ENCODE measurements around the gene ASB9. TPM values are rescaled to one million over a fixed set of nuclear protein-coding genes. Genes with fewer than 3 reads are reported as not detected.
A peak's percentile ranks its signal among the peaks of the same experiment; 100 is the strongest.

Gene ASB9, protein sequence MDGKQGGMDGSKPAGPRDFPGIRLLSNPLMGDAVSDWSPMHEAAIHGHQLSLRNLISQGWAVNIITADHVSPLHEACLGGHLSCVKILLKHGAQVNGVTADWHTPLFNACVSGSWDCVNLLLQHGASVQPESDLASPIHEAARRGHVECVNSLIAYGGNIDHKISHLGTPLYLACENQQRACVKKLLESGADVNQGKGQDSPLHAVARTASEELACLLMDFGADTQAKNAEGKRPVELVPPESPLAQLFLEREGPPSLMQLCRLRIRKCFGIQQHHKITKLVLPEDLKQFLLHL
- total RNA-seq (1 to 10 TPM; 1.1 to 3.0 (median 2.5) TPM), polyA plus RNA-seq (1 to 10 TPM; 1.2 to 3.7 (median 3.7) TPM)

DNA sequence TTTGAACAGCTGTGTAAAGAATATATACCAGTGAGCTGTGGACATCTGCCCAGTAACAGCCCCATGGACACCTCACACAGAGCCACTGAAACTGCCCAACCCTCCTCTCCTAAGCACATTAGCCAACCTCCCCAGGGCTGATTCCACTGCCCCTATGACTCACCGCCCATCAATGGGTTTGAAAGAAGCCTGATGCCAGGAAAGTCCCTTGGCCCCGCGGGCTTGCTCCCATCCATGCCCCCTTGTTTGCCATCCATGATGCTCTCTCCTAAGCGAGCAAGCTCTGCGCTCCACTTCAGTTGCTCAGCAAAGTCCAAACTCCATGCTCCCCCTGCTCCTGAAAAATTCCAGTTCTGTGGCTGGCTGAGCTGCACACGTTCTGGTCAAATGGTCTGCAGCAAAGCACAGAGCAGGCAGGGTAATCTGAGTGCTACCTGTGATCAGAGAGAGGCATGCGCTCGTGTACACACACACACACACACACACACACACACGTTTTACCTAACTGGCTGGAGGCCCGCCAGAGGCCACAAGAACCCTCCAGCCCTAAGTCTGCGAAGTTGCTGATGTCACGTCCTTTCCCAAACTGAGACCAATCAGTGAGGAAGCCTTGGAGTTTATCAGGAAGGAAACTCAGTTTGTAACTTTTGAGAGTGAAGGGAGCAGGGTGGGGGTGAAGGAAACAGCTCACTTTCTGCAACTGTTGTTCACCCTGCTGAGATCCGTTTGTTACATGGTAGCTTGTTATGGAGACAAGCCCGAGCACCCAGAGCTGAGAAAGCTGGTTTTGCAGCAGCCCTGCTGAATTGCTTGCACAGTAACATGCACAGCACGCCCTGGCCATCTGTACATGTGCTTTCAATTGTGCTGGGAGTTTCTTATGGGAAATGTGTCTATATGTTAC lies at the start of gene ASB9:
ASB9 (minus strand) TSS at position 466 of the 904 bp plus-strand sequence; CDS start at position 257, 209 bp downstream.
- Histone ChIP-seq H3K27me3 (no peaks in the 10 kb centered on the region), H3K9me3 (no peaks in the 10 kb centered on the region), H3K36me3 (no peaks in the 10 kb centered on the region), H3K4me3 (peak within 1 kb of the TSS in 1 of 4 donors; percentile 5), H3K27ac (peak within 1 kb of the TSS in 1 of 4 donors; percentile 19), H3K4me1 (no peaks in the 10 kb centered on the region)
- intact Hi-C loops (cut with DNase I): no loop called here
- 4 to 18% methylated on average over 15 of the region's 15 CpGs for WGBS, 2 donors
- no peak for TF ChIP-seq POLR2A (IDR thresholded peaks at IDR 0.05)
- TF ChIP-seq, protein P1, sequence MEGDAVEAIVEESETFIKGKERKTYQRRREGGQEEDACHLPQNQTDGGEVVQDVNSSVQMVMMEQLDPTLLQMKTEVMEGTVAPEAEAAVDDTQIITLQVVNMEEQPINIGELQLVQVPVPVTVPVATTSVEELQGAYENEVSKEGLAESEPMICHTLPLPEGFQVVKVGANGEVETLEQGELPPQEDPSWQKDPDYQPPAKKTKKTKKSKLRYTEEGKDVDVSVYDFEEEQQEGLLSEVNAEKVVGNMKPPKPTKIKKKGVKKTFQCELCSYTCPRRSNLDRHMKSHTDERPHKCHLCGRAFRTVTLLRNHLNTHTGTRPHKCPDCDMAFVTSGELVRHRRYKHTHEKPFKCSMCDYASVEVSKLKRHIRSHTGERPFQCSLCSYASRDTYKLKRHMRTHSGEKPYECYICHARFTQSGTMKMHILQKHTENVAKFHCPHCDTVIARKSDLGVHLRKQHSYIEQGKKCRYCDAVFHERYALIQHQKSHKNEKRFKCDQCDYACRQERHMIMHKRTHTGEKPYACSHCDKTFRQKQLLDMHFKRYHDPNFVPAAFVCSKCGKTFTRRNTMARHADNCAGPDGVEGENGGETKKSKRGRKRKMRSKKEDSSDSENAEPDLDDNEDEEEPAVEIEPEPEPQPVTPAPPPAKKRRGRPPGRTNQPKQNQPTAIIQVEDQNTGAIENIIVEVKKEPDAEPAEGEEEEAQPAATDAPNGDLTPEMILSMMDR (IDR thresholded peaks at IDR 0.05): no peak
- no peak for TF ChIP-seq POLR2AphosphoS5 (IDR thresholded peaks at IDR 0.05)
- TF ChIP-seq EP300 (IDR thresholded peaks at IDR 0.05): no peak
- DNase-seq: no peak

DNA sequence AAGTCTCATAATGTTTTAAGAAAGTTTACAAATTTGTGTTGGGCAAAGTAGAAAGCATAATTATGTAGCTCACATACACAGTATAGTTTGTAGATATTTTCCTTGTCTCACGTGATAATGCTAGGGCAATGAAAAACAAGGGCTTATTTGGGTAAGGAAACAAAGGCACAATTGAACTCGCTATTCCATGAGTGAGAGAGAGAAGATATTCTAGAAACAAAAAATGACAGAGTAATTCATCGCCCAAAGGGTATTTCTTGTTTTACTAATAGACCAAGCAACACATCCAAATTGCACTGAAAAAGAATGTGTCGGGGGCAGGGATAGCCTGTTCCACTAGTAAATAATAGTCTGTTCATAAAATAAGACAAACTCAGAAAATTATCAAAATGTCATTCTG lies 49.2 kb upstream of the ASB9 start:
- Histone ChIP-seq H3K36me3 (no peaks in the 10 kb centered on the region), H3K27me3 (no peaks in the 10 kb centered on the region), H3K27ac (no peak overlapping the region), H3K4me3 (no peak overlapping the region), H3K9me3 (no peaks in the 10 kb centered on the region), H3K4me1 (no peaks in the 10 kb centered on the region)
- TF ChIP-seq POLR2A (IDR thresholded peaks at IDR 0.05): no peak
- TF ChIP-seq, protein P1 (IDR thresholded peaks at IDR 0.05): no peak
- TF ChIP-seq EP300 (IDR thresholded peaks at IDR 0.05): no peak
- TF ChIP-seq POLR2AphosphoS5 (IDR thresholded peaks at IDR 0.05): no peak
- intact Hi-C loops (cut with DNase I): no loop called here
- WGBS, 2 donors: 92% methylated on average over 4 of the region's 4 CpGs
- DNase-seq: no peak

DNA sequence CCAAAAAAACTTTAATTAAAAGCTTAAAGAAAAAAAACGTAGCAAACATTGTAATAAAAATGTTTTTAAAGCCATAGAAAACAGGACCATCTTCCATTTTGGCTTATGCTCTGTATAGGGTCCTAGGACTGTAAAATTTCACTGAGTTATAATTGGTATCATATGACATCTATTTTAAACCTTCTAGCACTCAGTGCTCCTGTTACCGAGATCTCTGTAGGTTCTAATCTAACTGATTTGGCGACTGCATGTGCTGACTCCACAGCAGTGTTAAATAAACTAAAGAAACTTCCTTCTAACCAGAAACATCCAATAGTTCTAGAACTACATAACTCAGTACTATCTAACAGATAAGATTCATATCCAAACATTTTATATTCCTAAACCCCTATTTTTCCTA lies 45.6 kb upstream of the ASB9 start, which contains the start of gene ASB11:
ASB11 (minus strand) TSS at position 132 of the 400 bp plus-strand sequence; CDS start at position 97, 35 bp downstream.
- Histone ChIP-seq H3K36me3 (no peaks in the 10 kb centered on the region), H3K9me3 (no peaks in the 10 kb centered on the region), H3K27me3 (no peaks in the 10 kb centered on the region), H3K4me1 (no peaks in the 10 kb centered on the region), H3K4me3 (no peak within 1 kb of the TSS), H3K27ac (no peak within 1 kb of the TSS)
- no peak for DNase-seq
- intact Hi-C loops (cut with DNase I): no loop called here
- TF ChIP-seq EP300 (IDR thresholded peaks at IDR 0.05) (no peak), POLR2AphosphoS5 (IDR thresholded peaks at IDR 0.05) (no peak), POLR2A (IDR thresholded peaks at IDR 0.05) (no peak)
- TF ChIP-seq, protein P1 (IDR thresholded peaks at IDR 0.05): no peak
- WGBS, 2 donors: 62 to 72% methylated on average over 3 of the region's 3 CpGs

DNA sequence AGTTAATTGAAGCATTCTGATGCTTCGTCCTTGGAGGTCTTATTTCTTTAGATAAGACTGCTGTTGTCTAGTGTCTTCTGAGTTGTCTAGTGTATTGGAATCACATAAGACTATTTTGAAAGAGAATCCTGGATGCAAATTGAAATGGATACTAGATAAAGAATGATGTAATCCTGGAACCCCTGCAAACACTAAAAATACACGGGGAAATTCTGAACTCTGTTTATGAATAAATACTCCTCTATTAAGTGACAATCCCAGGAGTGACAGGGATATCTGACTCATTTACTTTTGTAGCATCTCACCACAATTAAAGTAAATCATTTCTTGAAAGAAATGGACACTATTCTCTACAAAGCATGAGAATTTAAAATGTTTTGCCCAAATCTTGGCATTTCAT lies 44.6 kb upstream of the ASB9 start:
- Histone ChIP-seq H3K4me3 (no peak overlapping the region), H3K9me3 (no peaks in the 10 kb centered on the region), H3K36me3 (no peaks in the 10 kb centered on the region), H3K27me3 (no peaks in the 10 kb centered on the region), H3K4me1 (no peaks in the 10 kb centered on the region), H3K27ac (no peak overlapping the region)
- no peak for TF ChIP-seq POLR2AphosphoS5 (IDR thresholded peaks at IDR 0.05)
- TF ChIP-seq POLR2A (IDR thresholded peaks at IDR 0.05): no peak
- TF ChIP-seq, protein P1 (IDR thresholded peaks at IDR 0.05): no peak
- TF ChIP-seq EP300 (IDR thresholded peaks at IDR 0.05): no peak
- intact Hi-C loops (cut with DNase I): no loop called here
- 56 to 67% methylated on average over 2 of the region's 2 CpGs for WGBS, 2 donors
- DNase-seq: no peak
